ENCODE data around the gene SH3BGRL3.
A peak's percentile ranks its signal among the peaks of the same experiment; 100 is the strongest.

The SH3BGRL3 gene

GRCh38 chr1:26278303-26278702 lies 1.6 kb upstream of the SH3BGRL3 start:
- no peak for DNase-seq

- peak; percentile 35 for DNase-seq
These were observed 996 bp upstream of the SH3BGRL3 start for GRCh38 chr1:26278724-26279455.

GRCh38 chr1:26280333-26281042 lies 602 bp downstream of the SH3BGRL3 start:
- DNase-seq: peak; percentile 59

GRCh38 chr1:26281091-26281958 lies 1.4 kb downstream of the SH3BGRL3 start:
- no peak for DNase-seq

- peak; percentile 68 for DNase-seq
These were observed 2.1 kb downstream of the SH3BGRL3 start for GRCh38 chr1:26281971-26282370.

GRCh38 chr1:26282401-26282918 lies 2.6 kb downstream of the SH3BGRL3 start:
- DNase-seq: no peak

- DNase-seq: no peak
These were observed 3.5 kb downstream of the SH3BGRL3 start for GRCh38 chr1:26283279-26283853.

- no peak for DNase-seq
These were observed 4.1 kb downstream of the SH3BGRL3 start for GRCh38 chr1:26283871-26284596.

GRCh38 chr1:26284597-26285347 lies 4.9 kb downstream of the SH3BGRL3 start:
- peak; percentile 84 for DNase-seq

- DNase-seq: no peak
These were observed 5.6 kb downstream of the SH3BGRL3 start for GRCh38 chr1:26285366-26286063.

GRCh38 chr1:26286064-26286416 lies 6.2 kb downstream of the SH3BGRL3 start:
- DNase-seq: no peak

- no peak for DNase-seq
These were observed 7.3 kb downstream of the SH3BGRL3 start for GRCh38 chr1:26287033-26287711.

GRCh38 chr1:26287811-26288210 lies 7.9 kb downstream of the SH3BGRL3 start:
- DNase-seq: no peak

GRCh38 chr1:26288311-26288941 lies 8.5 kb downstream of the SH3BGRL3 start:
- DNase-seq: no peak

- DNase-seq: no peak
These were observed 9.5 kb downstream of the SH3BGRL3 start for GRCh38 chr1:26289158-26290059.

GRCh38 chr1:26290122-26290881 lies 10.4 kb downstream of the SH3BGRL3 start:
- DNase-seq: no peak

GRCh38 chr1:26290882-26291261 lies 11.0 kb downstream of the SH3BGRL3 start:
- DNase-seq: no peak

GRCh38 chr1:26291433-26291832 lies 11.5 kb downstream of the SH3BGRL3 start:
- DNase-seq: no peak

Data from fibroblast of skin of abdomen (primary cell).